Stimulated activated naive B cell treated with anti-CD40 and anti-IgM and Interleukin-4, amounts not matched to agents 10 μg/mL and 1 μg/mL and 100 μg/mL, for 72 hours (primary cell): ENCODE results near the gene ERBB4.
A peak's percentile ranks its signal among the peaks of the same experiment; 100 is the strongest.

Source experiments
- ATAC-seq, 2 donors: fragments of 150-1000 bp; cut with Tn5 transposase; replicated peaks; 2 replicates each; pipeline ENCODE4 v1.10.0; 2021; ENCODE audit warnings: moderate library complexity in 1 of 2
- DNase-seq: peaks from one replicate; pipeline ENCODE4 v3.0.0; 2021
- H3K27ac Mint-ChIP-seq: one replicate; pipeline ENCODE4 v1.8.0; 2022; ENCODE audit warnings: mild to moderate bottlenecking, mixed read lengths
- H3K27me3 Mint-ChIP-seq, 2 donors: one replicate each; pipeline ENCODE4 v1.8.0; 2022; ENCODE audit warnings: mixed read lengths in 2 of 2
- H3K36me3 Mint-ChIP-seq, 2 donors: one replicate each; pipeline ENCODE4 v1.8.0; 2022; ENCODE audit warnings: mixed read lengths in 2 of 2, mild to moderate bottlenecking in 1 of 2
- H3K4me1 Mint-ChIP-seq, 2 donors: one replicate each; pipeline ENCODE4 v1.8.0; 2022; ENCODE audit warnings: mixed read lengths in 2 of 2, mild to moderate bottlenecking in 1 of 2
- H3K4me3 Mint-ChIP-seq, 2 donors: one replicate each; pipeline ENCODE4 v1.8.0; 2022; ENCODE audit warnings: mild to moderate bottlenecking in 2 of 2, mixed read lengths in 2 of 2, moderate library complexity in 1 of 2
- H3K9me3 Mint-ChIP-seq, 2 donors: one replicate each; pipeline ENCODE4 v1.8.0; 2022; ENCODE audit warnings: mixed read lengths in 2 of 2, mild to moderate bottlenecking in 1 of 2

The ERBB4 gene

DNA sequence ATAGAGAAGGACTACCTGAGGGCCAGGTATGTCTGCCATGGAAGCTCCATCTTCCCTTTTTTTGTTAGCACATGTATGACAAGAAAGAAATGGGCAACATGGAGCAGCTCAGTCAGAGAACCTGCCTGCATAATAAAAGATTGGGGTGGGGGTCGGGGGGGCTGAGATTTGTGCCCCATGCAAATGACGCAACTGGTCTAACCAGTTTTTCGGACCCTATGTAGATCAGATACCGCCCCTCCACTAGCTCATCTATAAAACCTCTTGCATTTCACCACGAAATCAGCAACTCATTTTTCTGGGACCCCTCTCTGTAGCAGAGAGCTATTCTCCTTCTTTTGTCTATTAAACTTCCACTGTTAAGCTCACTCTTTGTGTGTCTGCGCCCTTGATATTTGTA lies 657.2 kb downstream of the ERBB4 start:
- Mint-ChIP-seq H3K4me1 (no peaks in the 10 kb centered on the region), H3K4me3 (no peak overlapping the region), H3K27ac (no peak overlapping the region), H3K27me3 (no peaks in the 10 kb centered on the region), H3K36me3 (no peaks in the 10 kb centered on the region), H3K9me3 (no peaks in the 10 kb centered on the region)
- ATAC-seq (no peak), DNase-seq (no peak)

DNA sequence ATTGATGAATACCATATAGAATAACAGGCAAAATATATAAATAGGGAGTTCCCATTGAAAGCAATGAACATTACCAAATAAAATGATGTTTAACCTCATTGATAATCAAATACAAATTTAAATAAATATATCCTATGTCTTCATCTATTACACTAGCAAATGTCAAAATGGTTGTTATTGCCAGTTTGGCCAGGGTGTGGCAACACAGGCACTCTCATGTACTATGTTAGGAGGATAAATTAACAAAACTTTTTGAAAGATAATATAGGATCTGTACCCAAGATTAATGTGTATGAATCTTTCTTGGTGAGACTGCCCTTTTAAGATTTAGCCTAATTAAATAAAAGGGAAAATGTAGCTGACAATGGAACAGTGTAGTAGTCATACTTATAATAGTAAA lies 659.3 kb downstream of the ERBB4 start:
- Mint-ChIP-seq H3K27me3 (no peaks in the 10 kb centered on the region), H3K27ac (no peak overlapping the region), H3K36me3 (no peaks in the 10 kb centered on the region), H3K9me3 (no peaks in the 10 kb centered on the region), H3K4me3 (no peak overlapping the region), H3K4me1 (no peaks in the 10 kb centered on the region)
- no peak for ATAC-seq
- DNase-seq: no peak

DNA sequence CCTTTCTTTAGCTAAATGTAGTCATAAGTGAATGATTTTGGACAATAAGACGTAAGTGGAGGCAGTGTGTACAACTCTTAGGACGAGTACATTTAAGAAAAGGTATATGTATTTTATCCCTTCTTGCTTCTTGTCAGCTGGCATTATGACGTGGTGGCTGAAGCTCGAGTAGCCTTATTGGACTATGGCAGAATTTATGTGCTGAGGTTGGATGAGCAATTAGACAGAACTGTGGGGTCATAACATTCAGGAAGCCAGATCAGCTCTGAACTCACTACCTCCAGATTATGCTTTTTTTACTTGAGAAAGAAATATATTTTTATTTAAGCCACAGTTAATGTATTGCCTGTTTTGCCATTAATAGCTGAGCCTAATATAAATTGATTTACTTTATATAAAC lies 661.5 kb downstream of the ERBB4 start:
- Mint-ChIP-seq H3K4me1 (no peaks in the 10 kb centered on the region), H3K36me3 (no peaks in the 10 kb centered on the region), H3K4me3 (no peak overlapping the region), H3K27me3 (no peaks in the 10 kb centered on the region), H3K9me3 (no peaks in the 10 kb centered on the region), H3K27ac (no peak overlapping the region)
- ATAC-seq: no peak
- no peak for DNase-seq

DNA sequence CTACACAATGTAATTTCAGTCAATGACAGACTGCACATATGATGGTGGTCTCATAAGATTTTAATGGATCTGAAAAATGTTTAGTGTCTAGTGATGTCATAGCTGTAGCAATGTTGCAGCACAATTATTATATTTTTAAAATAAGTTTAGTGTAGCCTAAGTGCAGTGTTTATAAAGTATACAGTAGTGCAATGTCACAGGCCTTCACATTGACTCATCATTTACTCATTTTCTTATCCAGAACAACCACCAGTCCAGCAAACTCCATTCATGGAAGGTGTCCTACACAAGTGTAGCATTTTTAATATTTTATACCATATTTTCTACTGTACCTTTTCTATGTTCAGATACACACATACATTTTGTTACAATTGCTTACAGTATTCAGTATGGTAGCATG lies 663.1 kb downstream of the ERBB4 start:
- Mint-ChIP-seq H3K27ac (no peak overlapping the region), H3K36me3 (no peaks in the 10 kb centered on the region), H3K4me1 (no peaks in the 10 kb centered on the region), H3K27me3 (no peaks in the 10 kb centered on the region), H3K9me3 (no peaks in the 10 kb centered on the region), H3K4me3 (no peak overlapping the region)
- ATAC-seq (no peak), DNase-seq (no peak)

DNA sequence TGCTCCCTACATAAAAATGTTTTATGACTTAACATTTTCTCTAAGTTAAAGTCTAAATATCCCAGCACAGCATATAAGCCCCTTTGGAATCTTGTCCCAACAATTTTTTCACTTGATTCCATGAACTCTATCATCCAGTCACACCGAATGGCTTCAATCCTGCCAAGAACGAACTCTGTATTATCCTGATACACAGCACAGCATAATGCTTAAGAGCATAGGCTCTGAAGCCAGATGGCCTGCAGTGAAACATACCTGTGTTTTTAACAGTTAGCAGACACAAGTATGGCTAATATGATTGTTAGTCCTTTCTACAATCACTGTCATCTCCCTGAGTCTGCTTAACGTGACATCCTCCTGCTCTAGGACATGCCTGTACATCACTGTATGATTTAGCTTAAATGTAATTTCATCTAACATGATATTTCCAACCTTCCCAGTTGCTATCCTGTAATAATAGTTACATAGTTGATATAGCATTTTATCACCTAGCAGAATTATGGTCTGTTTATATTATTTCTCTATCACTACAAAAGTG lies 669.5 kb downstream of the ERBB4 start:
- DNase-seq (no peak), ATAC-seq (no peak)
- no peaks in the 10 kb centered on the region for H3K36me3 Mint-ChIP-seq
- H3K27ac Mint-ChIP-seq: no peak overlapping the region
- no peak overlapping the region for H3K4me3 Mint-ChIP-seq
- no peaks in the 10 kb centered on the region for H3K4me1 Mint-ChIP-seq
- H3K27me3 Mint-ChIP-seq: no peaks in the 10 kb centered on the region
- peaks cover under 1 to 2% of the 10 kb centered on the region in 2 donors for H3K9me3 Mint-ChIP-seq

DNA sequence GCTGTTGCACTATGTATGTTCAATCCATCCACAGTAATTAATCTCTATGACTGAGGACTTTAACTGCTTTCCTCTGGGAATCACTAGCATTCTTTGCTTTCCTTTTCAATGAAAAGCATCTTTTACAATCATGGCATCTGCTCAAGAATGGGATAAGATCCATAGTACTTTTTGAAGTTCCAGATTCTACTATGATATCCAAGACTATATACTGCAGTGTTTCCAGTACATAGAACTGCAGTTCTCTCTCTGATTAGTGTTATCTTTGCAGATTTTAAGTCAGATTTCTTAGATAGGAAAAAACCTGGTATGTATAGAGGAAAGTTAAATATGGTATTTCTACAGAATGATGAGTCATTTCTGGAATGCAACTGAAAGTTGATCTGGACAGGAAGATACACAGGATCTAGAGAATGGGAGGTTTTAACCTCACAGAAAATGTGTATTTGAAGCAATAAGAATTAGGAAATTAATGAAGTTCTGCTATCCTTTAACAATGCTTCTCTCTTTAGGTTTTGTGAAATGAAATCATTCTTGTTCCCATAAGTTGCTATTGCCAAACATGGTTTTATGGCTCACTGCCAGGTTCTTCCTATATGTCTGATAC lies 670.7 kb downstream of the ERBB4 start:
- Mint-ChIP-seq H3K9me3 (peaks cover 2 to 4% of the 10 kb centered on the region in 2 donors), H3K4me3 (no peak overlapping the region), H3K4me1 (no peaks in the 10 kb centered on the region), H3K27ac (no peak overlapping the region), H3K27me3 (no peaks in the 10 kb centered on the region), H3K36me3 (no peaks in the 10 kb centered on the region)
- DNase-seq (no peak), ATAC-seq (peak; percentile 19 to 48)

DNA sequence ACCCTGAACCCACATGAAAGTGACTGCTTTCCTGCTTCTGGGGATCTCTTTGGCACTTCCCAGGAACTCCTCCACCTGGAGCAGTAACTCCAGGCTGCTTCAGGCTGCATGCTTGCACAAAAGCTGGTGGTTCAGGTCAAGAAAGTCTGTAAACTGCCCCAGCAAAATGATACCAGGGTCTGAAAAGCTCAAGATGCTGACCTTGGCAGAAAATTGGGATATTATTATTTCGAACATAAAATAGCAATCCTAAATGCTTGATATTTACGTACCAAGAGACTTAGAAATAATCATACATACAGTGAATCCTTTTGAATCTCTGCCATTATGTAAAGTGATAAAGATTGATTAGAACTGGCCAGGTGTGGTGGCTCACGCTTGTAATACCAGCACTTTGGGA lies 674.3 kb downstream of the ERBB4 start:
- peaks cover 2 to 4% of the 10 kb centered on the region in 2 donors for H3K9me3 Mint-ChIP-seq
- no peak for ATAC-seq
- H3K27ac Mint-ChIP-seq: no peak overlapping the region
- no peaks in the 10 kb centered on the region for H3K27me3 Mint-ChIP-seq
- no peaks in the 10 kb centered on the region for H3K4me1 Mint-ChIP-seq
- no peak overlapping the region for H3K4me3 Mint-ChIP-seq
- H3K36me3 Mint-ChIP-seq: no peaks in the 10 kb centered on the region
- DNase-seq: no peak

DNA sequence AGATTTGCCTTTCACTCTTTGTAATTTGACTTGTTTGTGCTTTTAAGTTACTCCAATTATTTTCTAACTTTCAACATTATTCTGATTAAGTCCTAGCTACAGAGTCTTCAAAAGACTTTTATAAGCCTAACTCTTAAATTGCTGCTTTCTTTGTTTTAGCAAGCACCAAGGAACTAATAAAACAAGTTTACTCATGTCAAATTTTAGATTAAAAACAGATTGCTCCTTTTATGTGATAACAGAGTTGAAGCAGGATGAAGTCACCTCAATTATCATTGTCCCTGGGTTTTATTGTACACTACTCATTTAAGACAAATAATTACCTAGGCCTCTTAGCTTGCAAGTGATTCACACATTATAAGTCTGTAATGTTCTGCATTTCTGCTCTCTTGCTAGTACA lies 678.4 kb downstream of the ERBB4 start:
- no peaks in the 10 kb centered on the region for H3K36me3 Mint-ChIP-seq
- H3K4me1 Mint-ChIP-seq: no peaks in the 10 kb centered on the region
- no peak for ATAC-seq
- no peak for DNase-seq
- no peaks in the 10 kb centered on the region for H3K27me3 Mint-ChIP-seq
- H3K27ac Mint-ChIP-seq: no peak overlapping the region
- peaks cover 2 to 4% of the 10 kb centered on the region in 2 donors for H3K9me3 Mint-ChIP-seq
- H3K4me3 Mint-ChIP-seq: no peak overlapping the region

DNA sequence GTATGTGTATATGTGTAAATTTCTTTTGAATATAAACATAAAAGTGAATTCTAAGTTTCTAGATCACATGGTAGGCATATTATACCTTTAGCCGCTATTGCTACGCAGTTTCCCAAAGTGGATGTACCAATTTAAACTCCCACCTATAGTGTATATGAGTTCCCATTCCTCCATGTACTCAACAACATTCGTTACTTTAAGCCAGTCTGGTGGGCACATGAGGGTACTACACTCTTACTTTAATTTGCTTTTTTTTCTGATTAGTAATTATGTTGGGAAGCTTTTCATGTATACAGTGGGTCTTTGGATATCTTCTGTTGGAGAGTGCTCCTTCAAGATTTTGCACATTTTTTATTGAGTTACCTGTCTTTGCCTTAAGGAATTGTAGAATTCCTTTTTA lies 683.8 kb downstream of the ERBB4 start:
- Mint-ChIP-seq H3K36me3 (no peaks in the 10 kb centered on the region), H3K9me3 (no peaks in the 10 kb centered on the region), H3K4me3 (no peak overlapping the region), H3K27ac (no peak overlapping the region), H3K27me3 (no peaks in the 10 kb centered on the region), H3K4me1 (no peaks in the 10 kb centered on the region)
- ATAC-seq: no peak
- no peak for DNase-seq

DNA sequence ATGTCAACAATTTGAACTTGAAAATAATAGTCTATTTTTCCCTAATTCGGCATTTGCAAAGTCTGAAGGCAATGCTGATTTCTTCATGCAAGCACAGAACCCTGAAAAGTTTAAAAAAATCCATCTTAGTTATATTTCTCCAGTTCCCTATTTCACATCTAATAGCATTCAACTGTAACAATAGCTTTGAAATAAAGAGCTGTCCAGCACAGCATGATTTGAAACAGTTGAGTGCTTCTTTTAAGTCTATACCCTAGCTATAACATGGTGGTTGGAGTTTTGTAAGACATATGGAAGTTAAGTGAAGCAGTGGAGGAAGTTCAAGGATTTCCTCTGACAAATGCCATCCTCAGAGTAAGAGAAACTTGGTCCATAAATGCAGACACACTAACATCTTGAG lies 691.9 kb downstream of the ERBB4 start:
- H3K27ac Mint-ChIP-seq: no peak overlapping the region
- no peaks in the 10 kb centered on the region for H3K4me1 Mint-ChIP-seq
- ATAC-seq: no peak
- H3K36me3 Mint-ChIP-seq: no peaks in the 10 kb centered on the region
- no peak for DNase-seq
- H3K4me3 Mint-ChIP-seq: no peak overlapping the region
- H3K27me3 Mint-ChIP-seq: no peaks in the 10 kb centered on the region
- no peaks in the 10 kb centered on the region for H3K9me3 Mint-ChIP-seq

DNA sequence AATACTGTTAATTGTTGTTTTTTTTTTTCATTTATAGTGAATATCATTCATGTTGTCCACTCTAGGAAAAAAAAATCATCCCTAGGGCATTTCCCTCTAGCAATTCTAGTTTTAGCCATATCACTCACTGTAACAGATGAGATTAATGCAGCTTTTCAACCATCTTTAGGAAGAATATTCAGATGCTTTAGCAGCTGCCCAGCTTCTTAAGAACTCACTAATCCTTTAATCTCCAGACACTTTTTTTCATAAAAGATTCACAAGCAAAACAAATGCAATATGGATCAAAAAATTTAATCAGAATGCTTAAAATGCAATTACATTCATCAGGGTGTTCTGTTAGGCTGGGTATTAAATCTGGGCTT lies 692.6 kb downstream of the ERBB4 start:
- Mint-ChIP-seq H3K9me3 (no peaks in the 10 kb centered on the region), H3K27me3 (no peaks in the 10 kb centered on the region), H3K27ac (no peak overlapping the region), H3K4me1 (no peaks in the 10 kb centered on the region), H3K4me3 (no peak overlapping the region), H3K36me3 (no peaks in the 10 kb centered on the region)
- ATAC-seq (no peak), DNase-seq (no peak)

DNA sequence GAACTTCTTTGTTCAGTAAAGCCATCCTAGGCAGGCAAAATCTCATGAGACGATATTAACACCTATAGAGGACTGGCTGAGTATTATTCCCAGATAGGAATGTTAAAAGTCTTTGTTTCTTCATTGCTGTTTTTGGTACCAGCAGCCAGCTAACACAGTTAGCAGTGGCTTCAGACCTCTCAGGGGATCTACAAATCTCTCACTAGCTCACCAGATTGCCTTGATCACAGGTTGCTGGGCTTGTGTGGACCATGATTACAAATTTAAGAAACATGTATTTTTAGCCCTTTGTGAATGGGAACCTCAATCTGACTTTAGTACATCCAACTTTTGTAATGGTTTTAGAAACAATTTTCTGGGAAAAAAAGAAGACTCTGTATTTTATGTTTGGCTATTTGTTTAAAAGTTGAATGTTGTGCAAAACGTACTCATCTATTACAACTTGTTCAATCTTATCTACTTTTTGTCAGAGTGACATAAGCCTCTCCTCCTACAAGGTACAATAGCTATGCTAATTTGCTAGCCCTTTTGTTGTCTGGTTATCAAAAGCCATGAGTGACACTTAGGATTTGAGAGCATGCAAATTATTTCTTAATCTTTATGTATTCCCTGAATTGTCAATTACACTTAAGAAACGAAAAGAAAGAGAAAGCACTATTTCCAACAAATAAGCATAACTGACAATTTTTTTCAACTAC lies 693.1 kb downstream of the ERBB4 start:
- ATAC-seq (no peak), DNase-seq (no peak)
- Mint-ChIP-seq H3K36me3 (no peaks in the 10 kb centered on the region), H3K4me3 (no peak overlapping the region), H3K27ac (no peak overlapping the region), H3K4me1 (no peaks in the 10 kb centered on the region), H3K9me3 (no peaks in the 10 kb centered on the region), H3K27me3 (no peaks in the 10 kb centered on the region)

DNA sequence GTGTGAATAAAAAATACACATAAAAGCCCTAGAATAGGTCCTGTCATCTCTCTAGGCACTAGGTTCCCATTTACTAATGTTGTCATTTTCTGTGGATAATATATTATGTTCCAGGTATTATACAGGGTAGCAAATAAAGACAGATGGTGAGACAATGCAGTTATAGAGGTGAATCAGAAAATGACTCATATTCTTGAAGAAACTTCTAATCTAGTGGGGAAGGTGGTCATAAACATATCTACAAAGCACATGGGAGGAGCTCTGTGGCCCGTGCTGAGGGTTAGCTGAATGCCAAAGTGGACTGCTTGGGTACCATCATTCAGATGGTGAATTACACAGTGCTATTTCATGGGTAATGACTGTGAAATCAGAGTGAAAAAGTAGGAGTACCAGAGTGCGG lies 700.9 kb downstream of the ERBB4 start:
- Mint-ChIP-seq H3K4me1 (no peaks in the 10 kb centered on the region), H3K36me3 (no peaks in the 10 kb centered on the region), H3K9me3 (peaks cover 0 to 3% of the 10 kb centered on the region in 2 donors), H3K27ac (no peak overlapping the region), H3K4me3 (no peak overlapping the region), H3K27me3 (no peaks in the 10 kb centered on the region)
- ATAC-seq: peak in 1 of 2 donors; percentile 7
- DNase-seq: no peak

DNA sequence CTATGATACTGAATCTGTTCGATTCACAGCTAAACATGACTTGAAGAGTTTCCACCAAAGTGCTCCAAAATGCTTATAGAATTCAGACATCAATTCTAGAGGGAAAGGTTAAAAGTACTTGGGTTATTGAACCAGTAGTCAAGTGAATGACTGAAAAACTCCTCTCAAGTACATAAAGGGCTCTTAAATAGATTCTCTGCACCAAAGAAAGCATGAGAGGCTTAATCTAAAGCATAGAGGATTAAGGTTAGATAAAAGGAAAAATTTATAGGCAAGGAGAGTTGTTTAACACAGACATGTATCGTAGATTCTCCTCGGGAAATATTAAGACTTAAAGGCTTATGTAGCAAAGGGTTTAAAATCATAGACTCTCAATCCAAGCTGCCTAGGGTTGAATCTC lies 701.4 kb downstream of the ERBB4 start:
- peaks cover 0 to 3% of the 10 kb centered on the region in 2 donors for H3K9me3 Mint-ChIP-seq
- no peak overlapping the region for H3K4me3 Mint-ChIP-seq
- no peaks in the 10 kb centered on the region for H3K27me3 Mint-ChIP-seq
- H3K36me3 Mint-ChIP-seq: no peaks in the 10 kb centered on the region
- H3K27ac Mint-ChIP-seq: no peak overlapping the region
- H3K4me1 Mint-ChIP-seq: no peaks in the 10 kb centered on the region
- DNase-seq (no peak), ATAC-seq (no peak)

DNA sequence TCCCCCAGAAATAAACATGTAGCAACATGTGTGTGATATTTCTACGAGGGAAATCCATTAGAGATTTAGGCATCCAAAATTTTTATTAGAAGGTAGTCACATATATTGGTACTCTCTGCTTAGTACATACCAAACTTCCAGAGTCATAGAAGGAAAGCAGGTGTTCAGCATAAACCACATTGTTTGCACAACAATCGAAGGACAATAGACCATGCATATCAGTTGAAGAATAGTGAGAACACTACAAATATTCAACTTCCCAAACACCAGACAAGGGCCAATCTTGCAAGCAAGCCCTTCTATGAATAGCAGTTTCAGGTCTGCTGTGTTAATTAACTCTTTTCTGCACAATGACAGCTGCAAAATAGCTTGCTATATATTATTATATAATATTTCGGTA lies 702.2 kb downstream of the ERBB4 start:
- no peaks in the 10 kb centered on the region for H3K36me3 Mint-ChIP-seq
- peaks cover 0 to 3% of the 10 kb centered on the region in 2 donors for H3K9me3 Mint-ChIP-seq
- no peaks in the 10 kb centered on the region for H3K27me3 Mint-ChIP-seq
- ATAC-seq (no peak), DNase-seq (no peak)
- no peak overlapping the region for H3K4me3 Mint-ChIP-seq
- no peak overlapping the region for H3K27ac Mint-ChIP-seq
- no peaks in the 10 kb centered on the region for H3K4me1 Mint-ChIP-seq
